Measurements from ENCODE around the gene ATF3.

DNA sequence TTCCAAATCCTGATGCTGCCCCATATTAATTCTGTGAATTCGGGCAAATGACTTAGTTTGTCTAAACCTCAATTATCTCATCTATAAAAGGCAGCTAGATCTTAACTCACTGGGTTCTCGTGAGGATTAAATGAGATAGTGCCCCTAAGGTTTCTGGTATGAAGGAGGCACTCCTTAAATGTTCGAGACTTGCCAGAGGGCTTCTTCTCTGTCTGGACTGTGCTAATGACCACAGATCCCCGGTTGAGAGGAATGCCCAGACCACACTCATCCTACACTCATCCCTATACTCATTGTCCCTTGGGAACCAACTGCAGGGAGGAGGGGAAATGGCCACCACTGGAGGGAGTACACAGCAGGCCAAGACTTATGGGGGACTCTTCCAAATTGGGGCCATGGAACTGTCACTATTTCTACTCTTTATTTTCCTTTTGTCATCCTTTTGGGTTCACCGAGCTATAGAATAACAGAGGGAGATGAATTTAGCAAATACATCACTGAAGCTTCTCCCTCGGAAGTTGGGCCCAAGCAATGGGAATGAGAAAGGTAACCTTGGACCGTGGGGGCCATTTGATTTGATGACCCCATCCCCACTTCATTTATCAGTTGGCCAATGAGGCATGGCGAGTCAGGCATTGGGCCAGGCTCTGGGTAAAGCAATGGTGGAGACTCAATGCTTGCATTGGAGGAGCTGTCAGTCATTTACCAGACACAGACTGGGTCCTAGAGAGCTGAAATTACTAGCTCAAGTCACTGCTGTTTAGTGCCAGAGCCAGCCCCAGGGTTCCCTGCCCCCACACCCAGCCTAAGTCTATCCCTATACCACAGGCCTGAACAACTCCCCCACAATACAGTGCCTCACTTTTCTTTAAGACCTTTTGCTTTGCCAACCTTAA, 5.1 kb downstream of the ATF3 start:
- TF ChIP-seq POLR2A (IDR thresholded peaks at IDR 0.05): no peak
- TF ChIP-seq, protein P1, sequence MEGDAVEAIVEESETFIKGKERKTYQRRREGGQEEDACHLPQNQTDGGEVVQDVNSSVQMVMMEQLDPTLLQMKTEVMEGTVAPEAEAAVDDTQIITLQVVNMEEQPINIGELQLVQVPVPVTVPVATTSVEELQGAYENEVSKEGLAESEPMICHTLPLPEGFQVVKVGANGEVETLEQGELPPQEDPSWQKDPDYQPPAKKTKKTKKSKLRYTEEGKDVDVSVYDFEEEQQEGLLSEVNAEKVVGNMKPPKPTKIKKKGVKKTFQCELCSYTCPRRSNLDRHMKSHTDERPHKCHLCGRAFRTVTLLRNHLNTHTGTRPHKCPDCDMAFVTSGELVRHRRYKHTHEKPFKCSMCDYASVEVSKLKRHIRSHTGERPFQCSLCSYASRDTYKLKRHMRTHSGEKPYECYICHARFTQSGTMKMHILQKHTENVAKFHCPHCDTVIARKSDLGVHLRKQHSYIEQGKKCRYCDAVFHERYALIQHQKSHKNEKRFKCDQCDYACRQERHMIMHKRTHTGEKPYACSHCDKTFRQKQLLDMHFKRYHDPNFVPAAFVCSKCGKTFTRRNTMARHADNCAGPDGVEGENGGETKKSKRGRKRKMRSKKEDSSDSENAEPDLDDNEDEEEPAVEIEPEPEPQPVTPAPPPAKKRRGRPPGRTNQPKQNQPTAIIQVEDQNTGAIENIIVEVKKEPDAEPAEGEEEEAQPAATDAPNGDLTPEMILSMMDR (IDR thresholded peaks at IDR 0.05): no peak
